Measurements from ENCODE around the gene HIF3A. TPM values are rescaled to one million over a fixed set of nuclear protein-coding genes. Genes with fewer than 3 reads are reported as not detected.

HIF3A gene
- total and polyA plus RNA-seq, 9 of the 15 experiments (the other 6 are each of a cell fraction or from before 2014, with no cell fraction given) = 0.29 TPM; not detected in 8

DNA sequence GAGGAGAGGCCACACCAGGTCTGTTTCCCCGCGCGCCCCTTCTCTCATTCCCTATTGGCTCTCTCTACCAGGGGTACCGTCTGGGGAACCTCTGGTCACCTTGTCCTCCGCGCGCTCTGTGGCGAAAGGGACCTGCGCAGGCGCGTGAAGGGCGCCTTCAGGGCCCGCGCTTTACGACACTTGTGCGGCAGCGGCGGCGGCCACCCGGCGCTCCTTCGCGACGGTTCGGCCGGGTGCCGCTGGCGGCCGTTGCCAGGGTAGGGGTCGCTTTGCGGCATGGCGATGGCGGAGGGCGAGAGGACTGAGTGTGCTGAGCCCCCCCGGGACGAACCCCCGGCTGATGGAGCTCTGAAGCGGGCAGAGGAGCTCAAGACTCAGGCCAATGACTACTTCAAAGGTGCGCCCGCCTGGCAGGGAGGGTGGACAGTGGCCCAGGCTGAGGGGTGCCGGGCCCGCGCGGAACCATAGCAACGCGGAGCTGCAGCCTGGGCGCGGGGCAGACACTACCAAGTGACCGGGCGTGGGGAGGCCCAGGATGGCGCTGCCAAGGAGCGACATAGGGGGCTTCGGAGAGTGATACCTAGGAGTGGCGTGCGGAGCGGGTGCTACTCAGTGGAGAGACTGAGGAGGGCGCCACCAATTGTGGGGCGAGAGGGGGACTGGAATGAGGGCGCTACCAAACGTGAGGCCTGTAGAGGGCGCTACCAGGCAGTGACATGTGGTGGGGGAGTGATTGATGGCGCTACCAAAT is 50.2 kb downstream of the HIF3A start, which contains the start of gene PPP5C (continued):
- TF ChIP-seq, protein P1, sequence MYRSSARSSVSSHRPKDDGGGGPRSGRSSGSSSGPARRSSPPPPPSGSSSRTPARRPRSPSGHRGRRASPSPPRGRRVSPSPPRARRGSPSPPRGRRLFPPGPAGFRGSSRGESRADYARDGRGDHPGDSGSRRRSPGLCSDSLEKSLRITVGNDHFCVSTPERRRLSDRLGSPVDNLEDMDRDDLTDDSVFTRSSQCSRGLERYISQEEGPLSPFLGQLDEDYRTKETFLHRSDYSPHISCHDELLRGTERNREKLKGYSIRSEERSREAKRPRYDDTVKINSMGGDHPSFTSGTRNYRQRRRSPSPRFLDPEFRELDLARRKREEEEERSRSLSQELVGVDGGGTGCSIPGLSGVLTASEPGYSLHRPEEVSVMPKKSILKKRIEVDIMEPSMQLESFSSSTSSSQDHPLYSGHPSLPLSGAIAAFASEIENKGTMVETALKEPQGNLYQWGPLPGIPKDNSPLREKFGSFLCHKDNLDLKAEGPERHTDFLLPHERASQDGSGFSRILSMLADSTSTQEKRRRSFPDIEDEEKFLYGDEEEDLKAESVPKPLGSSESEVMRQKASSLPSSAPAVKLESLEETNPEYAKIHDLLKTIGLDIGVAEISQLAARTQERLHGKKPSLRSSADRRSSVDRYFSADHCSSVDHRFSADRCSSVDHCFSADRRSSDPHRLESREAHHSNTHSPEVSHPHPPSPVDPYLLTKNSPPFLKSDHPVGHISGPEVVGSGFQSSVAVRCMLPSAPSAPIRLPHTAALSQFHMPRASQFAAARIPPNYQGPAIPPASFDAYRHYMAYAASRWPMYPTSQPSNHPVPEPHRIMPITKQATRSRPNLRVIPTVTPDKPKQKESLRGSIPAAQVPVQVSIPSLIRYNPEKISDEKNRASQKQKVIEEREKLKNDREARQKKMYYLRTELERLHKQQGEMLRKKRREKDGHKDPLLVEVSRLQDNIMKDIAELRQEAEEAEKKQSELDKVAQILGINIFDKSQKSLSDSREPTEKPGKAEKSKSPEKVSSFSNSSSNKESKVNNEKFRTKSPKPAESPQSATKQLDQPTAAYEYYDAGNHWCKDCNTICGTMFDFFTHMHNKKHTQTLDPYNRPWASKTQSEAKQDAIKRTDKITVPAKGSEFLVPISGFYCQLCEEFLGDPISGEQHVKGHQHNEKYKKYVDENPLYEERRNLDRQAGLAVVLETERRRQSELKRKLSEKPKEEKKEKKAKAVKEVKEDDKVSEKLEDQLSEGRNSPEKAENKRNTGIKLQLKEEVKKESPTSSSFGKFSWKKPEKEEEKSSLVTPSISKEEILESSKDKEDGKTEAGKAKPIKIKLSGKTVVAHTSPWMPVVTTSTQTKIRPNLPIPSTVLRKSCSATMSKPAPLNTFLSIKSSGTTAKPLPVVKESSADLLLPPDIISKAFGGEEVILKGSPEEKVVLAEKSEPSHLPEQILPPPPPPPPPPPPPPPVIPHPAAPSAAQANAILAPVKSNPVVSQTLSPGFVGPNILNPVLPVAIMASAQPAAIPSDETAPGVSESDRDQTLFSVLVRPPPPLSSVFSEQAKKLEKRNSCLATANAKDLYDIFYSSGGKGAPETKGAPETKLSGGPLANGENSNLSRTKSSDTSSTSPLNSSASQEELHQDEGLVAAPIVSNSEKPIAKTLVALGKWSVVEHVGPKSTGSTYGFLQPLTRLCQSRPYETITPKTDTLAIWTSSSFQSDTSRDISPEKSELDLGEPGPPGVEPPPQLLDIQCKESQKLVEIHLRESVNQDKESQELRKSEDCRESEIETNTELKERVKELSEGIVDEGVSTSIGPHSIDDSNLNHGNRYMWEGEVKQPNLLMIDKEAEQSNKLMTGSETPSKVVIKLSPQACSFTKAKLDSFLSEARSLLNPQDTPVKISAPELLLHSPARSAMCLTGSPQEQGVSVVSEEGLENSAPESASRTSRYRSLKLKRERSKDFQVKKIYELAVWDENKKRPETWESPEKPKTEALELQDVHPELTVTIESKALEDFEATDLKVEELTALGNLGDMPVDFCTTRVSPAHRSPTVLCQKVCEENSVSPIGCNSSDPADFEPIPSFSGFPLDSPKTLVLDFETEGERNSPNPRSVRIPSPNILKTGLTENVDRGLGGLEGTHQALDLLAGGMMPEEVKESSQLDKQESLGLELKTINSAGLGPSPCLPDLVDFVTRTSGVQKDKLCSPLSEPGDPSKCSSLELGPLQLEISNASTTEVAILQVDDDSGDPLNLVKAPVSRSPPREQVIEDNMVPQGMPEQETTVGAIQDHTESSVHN (IDR thresholded peaks at IDR 0.05; ENCODE audit: borderline replicate concordance in 1 of 2, low read depth in 1 of 2) = no peak
- TF ChIP-seq ATF7 (IDR thresholded peaks at IDR 0.05) (peak; percentile 72), MXI1 (IDR thresholded peaks at IDR 0.05; ENCODE audit: low read depth, low read length) (peak; percentile 39; the same call in 1 of the 2 replicates), SNIP1 (IDR thresholded peaks at IDR 0.05; ENCODE audit: low read depth) (no peak), MAZ (CRISPR knock-in tag; conservative IDR thresholded peaks at IDR 0.05 in 1 of 2, IDR thresholded peaks at IDR 0.05 in 1 of 2) (peak; percentile 82 to 94), NEUROD1 (IDR thresholded peaks at IDR 0.05; ENCODE audit: borderline replicate concordance, low read depth, low read length, partially characterized antibody) (peak; percentile 54), ERF (CRISPR knock-in tag; IDR thresholded peaks at IDR 0.05) (peak; percentile 49; the same call in 1 of the 2 replicates), GABPA (tag; conservative IDR thresholded peaks at IDR 0.05; ENCODE audit: low read depth) (no peak), SMC3 (conservative IDR thresholded peaks at IDR 0.05; ENCODE audit: insufficient read depth, low read depth, low read length) (no peak), XRCC4 (IDR thresholded peaks at IDR 0.05; ENCODE audit: extremely low read depth, insufficient read depth, insufficient read length) (no peak), KAT2B (IDR thresholded peaks at IDR 0.05; ENCODE audit: low read depth, low read length) (peak; percentile 92)
- TF ChIP-seq, protein P2, sequence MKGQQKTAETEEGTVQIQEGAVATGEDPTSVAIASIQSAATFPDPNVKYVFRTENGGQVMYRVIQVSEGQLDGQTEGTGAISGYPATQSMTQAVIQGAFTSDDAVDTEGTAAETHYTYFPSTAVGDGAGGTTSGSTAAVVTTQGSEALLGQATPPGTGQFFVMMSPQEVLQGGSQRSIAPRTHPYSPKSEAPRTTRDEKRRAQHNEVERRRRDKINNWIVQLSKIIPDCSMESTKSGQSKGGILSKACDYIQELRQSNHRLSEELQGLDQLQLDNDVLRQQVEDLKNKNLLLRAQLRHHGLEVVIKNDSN (CRISPR knock-in tag; IDR thresholded peaks at IDR 0.05) = no peak
- TF ChIP-seq, protein P3, sequence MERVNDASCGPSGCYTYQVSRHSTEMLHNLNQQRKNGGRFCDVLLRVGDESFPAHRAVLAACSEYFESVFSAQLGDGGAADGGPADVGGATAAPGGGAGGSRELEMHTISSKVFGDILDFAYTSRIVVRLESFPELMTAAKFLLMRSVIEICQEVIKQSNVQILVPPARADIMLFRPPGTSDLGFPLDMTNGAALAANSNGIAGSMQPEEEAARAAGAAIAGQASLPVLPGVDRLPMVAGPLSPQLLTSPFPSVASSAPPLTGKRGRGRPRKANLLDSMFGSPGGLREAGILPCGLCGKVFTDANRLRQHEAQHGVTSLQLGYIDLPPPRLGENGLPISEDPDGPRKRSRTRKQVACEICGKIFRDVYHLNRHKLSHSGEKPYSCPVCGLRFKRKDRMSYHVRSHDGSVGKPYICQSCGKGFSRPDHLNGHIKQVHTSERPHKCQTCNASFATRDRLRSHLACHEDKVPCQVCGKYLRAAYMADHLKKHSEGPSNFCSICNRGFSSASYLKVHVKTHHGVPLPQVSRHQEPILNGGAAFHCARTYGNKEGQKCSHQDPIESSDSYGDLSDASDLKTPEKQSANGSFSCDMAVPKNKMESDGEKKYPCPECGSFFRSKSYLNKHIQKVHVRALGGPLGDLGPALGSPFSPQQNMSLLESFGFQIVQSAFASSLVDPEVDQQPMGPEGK (CRISPR knock-in tag; IDR thresholded peaks at IDR 0.05; ENCODE audit: borderline replicate concordance) = no peak
- TF ChIP-seq, protein P4, sequence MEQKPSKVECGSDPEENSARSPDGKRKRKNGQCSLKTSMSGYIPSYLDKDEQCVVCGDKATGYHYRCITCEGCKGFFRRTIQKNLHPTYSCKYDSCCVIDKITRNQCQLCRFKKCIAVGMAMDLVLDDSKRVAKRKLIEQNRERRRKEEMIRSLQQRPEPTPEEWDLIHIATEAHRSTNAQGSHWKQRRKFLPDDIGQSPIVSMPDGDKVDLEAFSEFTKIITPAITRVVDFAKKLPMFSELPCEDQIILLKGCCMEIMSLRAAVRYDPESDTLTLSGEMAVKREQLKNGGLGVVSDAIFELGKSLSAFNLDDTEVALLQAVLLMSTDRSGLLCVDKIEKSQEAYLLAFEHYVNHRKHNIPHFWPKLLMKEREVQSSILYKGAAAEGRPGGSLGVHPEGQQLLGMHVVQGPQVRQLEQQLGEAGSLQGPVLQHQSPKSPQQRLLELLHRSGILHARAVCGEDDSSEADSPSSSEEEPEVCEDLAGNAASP (IDR thresholded peaks at IDR 0.05) = no peak
